Lower leg skin (tissue), 4 donors: Measurements from ENCODE around the gene SMOC2. TPM values are rescaled to one million over a fixed set of nuclear protein-coding genes. Genes with fewer than 3 reads are reported as not detected.
A peak's percentile ranks its signal among the peaks of the same experiment; 100 is the strongest.

Experiments
- DNase-seq, 2 donors: peaks; one replicate each; pipeline ENCODE4 v3.0.0-alpha.2; 2019; ENCODE audit warnings: low spot score in 2 of 2
- H3K4me3 ChIP-seq: fragments of 200-600 bp; sonication (generic); 2 replicates; pipeline ENCODE4 v1.5.1; 2017; ENCODE audit warnings: mild to moderate bottlenecking, low read depth; ENCODE audit not compliant: poor library complexity, severe bottlenecking
- CTCF ChIP-seq, 3 donors: fragments of 450-650 bp; IDR thresholded peaks; one replicate each; pipeline ENCODE4 v1.5.1; 2016; ENCODE audit warnings: antibody characterized with exemption in 3 of 3, mild to moderate bottlenecking in 3 of 3, moderate library complexity in 2 of 3
- POLR2A ChIP-seq, 2 donors: fragments of 450-650 bp; IDR thresholded peaks; one replicate each; pipeline ENCODE4 v1.6.1; 2016 to 2017; ENCODE audit warnings: antibody characterized with exemption in 2 of 2, mild to moderate bottlenecking in 1 of 2, moderate library complexity in 1 of 2
- WGBS, 2 donors: methylation state at CpG; one replicate each; pipeline ENCODE4 v1.1.5; 2018; 5-methylcytosine and 5-hydroxymethylcytosine counted together
- intact Hi-C: fragments of 100-400 bp; cut with DNase I; formaldehyde crosslinking; loops from one replicate; pipeline ENCODE4 v1.15.0; 2023; ENCODE audit warnings: low total_unique reads
- total RNA-seq, 4 donors: library from RNA; depleted of rRNA; stranded (reverse); fragments of >200 nt; gene quantifications; one replicate each; pipeline ENCODE4 v1.1.0, GENCODE V29; 2016

SMOC2 gene
- total RNA-seq, 4 donors from 2014 or later: 12.5 to 26.1 (median 13.0) TPM

- intact Hi-C loops: no loop called here
- TF ChIP-seq CTCF (IDR thresholded peaks at IDR 0.05) (no peak), POLR2A (IDR thresholded peaks at IDR 0.05) (no peak)
- peak in 1 of 2 donors; percentile 34 for DNase-seq
- no peak overlapping the region for H3K4me3 ChIP-seq
- 63 to 83% methylated on average over 12 of the region's 12 CpGs for whole genome bisulfite sequencing, 2 donors
Observed at GRCh38 chr6:168530653-168531071, 89.7 kb downstream of the SMOC2 start.

GRCh38 chr6:168532070-168532469 lies 91.1 kb downstream of the SMOC2 start:
- DNase-seq: no peak
- H3K4me3 ChIP-seq: no peak overlapping the region
- TF ChIP-seq CTCF (IDR thresholded peaks at IDR 0.05) (no peak), POLR2A (IDR thresholded peaks at IDR 0.05) (no peak)
- WGBS, 2 donors: 72 to 77% methylated on average over 5 of the region's 5 CpGs
- intact Hi-C loops: no loop called here

GRCh38 chr6:168533414-168533813 lies 92.4 kb downstream of the SMOC2 start:
- peak in 1 of 2 donors; percentile 66 for DNase-seq
- no peak overlapping the region for H3K4me3 ChIP-seq
- intact Hi-C loops: no loop called here
- WGBS, 2 donors: 39 to 72% methylated on average over 4 of the region's 4 CpGs
- TF ChIP-seq POLR2A (IDR thresholded peaks at IDR 0.05) (no peak), CTCF (IDR thresholded peaks at IDR 0.05) (no peak)

GRCh38 chr6:168534265-168534664 lies 93.3 kb downstream of the SMOC2 start:
- 64 to 83% methylated on average over 6 of the region's 6 CpGs for WGBS, 2 donors
- intact Hi-C loops: no loop called here
- no peak overlapping the region for H3K4me3 ChIP-seq
- TF ChIP-seq POLR2A (IDR thresholded peaks at IDR 0.05) (no peak), CTCF (IDR thresholded peaks at IDR 0.05) (no peak)
- DNase-seq: peak in 1 of 2 donors; percentile 78

- intact Hi-C loops: no loop called here
- WGBS, 2 donors: 95 to 96% methylated on average over 22 of the region's 22 CpGs
- H3K4me3 ChIP-seq: no peak overlapping the region
- DNase-seq: peak in 1 of 2 donors; percentile 59
- TF ChIP-seq CTCF (IDR thresholded peaks at IDR 0.05) (no peak), POLR2A (IDR thresholded peaks at IDR 0.05) (no peak)
Observed at GRCh38 chr6:168535711-168536110, 94.7 kb downstream of the SMOC2 start.

GRCh38 chr6:168536196-168536595 lies 95.2 kb downstream of the SMOC2 start:
- no peak for TF ChIP-seq POLR2A (IDR thresholded peaks at IDR 0.05)
- no peak for TF ChIP-seq CTCF (IDR thresholded peaks at IDR 0.05)
- WGBS, 2 donors: 90 to 91% methylated on average over 6 to 7 of the region's 7 CpGs
- no peak overlapping the region for H3K4me3 ChIP-seq
- intact Hi-C loops: no loop called here
- peak in 1 of 2 donors; percentile 77 for DNase-seq
